ENCODE measurements around the gene MMS22L. TPM values are rescaled to one million over a fixed set of nuclear protein-coding genes. Genes with fewer than 3 reads are reported as not detected.

MMS22L gene
- total and polyA plus RNA-seq, 10 of the 15 experiments (the other 5 are each of a cell fraction or from before 2014, with no cell fraction given), result 5.0 to 33.9 (median 18.7) TPM

- TF ChIP-seq RELB (IDR thresholded peaks at IDR 0.05; ENCODE audit: low read depth) (peak; percentile 75), BHLHE40 (IDR thresholded peaks at IDR 0.05; ENCODE audit: borderline replicate concordance in 1 of 2, low read depth in 2 of 2, low read length in 1 of 2) (peak in 1 of 2 experiments; percentile 29; a peak in 1 of 4 replicates), NFXL1 (IDR thresholded peaks at IDR 0.05; ENCODE audit: borderline replicate concordance) (no peak), ASH2L (IDR thresholded peaks at IDR 0.05; ENCODE audit: borderline replicate concordance, low read depth) (peak; percentile 98; the same call in 1 of the 2 replicates), CHD2 (IDR thresholded peaks at IDR 0.05; ENCODE audit: borderline replicate concordance, low read depth, low read length) (peak; percentile 100), PML (IDR thresholded peaks at IDR 0.05; ENCODE audit: low read length) (peak; percentile 66), ZBTB4 (CRISPR knock-in tag; IDR thresholded peaks at IDR 0.05) (no peak), ZNF207 (IDR thresholded peaks at IDR 0.05; ENCODE audit: borderline replicate concordance) (0 out of 2 replicates have a peak, but pooled peaks have one; percentile 60), NBN (IDR thresholded peaks at IDR 0.05) (peak; percentile 13; the same call in 1 of the 2 replicates), SREBF1 (IDR thresholded peaks at IDR 0.05; ENCODE audit: low read length) (no peak), SPI1 (IDR thresholded peaks at IDR 0.05; ENCODE audit: borderline replicate concordance, insufficient read depth, low read depth, low read length) (0 out of 2 replicates have a peak, but pooled peaks have one; percentile 47), RCOR1 (conservative IDR thresholded peaks at IDR 0.05; ENCODE audit: low read depth, low read length) (peak; percentile 99), DPF2 (IDR thresholded peaks at IDR 0.05) (peak; percentile 57; the same call in 1 of the 2 replicates), YBX1 (IDR thresholded peaks at IDR 0.05) (no peak), MXI1 (IDR thresholded peaks at IDR 0.05; ENCODE audit: low read depth, low read length) (peak; percentile 84), IKZF2 (IDR thresholded peaks at IDR 0.05) (peak; percentile 63 to 71; a peak in 3 of 4 replicates), RBBP5 (conservative IDR thresholded peaks at IDR 0.05) (peak; percentile 91), SP1 (IDR thresholded peaks at IDR 0.05; ENCODE audit: low read depth, low read length) (peak; percentile 45), E2F4 (IDR thresholded peaks at IDR 0.05; ENCODE audit: low read depth, low read length) (peak; percentile 94), NKRF (conservative IDR thresholded peaks at IDR 0.05) (peak; percentile 97), ZNF384 (IDR thresholded peaks at IDR 0.05; ENCODE audit: borderline replicate concordance, low read depth, low read length) (peak; percentile 99)
Observed at GRCh38 chr6:97282726-97283617, at the start of gene MMS22L (continued).
